ENCODE measurements around the gene CSPG4. TPM values are rescaled to one million over a fixed set of nuclear protein-coding genes. Genes with fewer than 3 reads are reported as not detected.

Gene CSPG4
- total and polyA plus RNA-seq, 9 of the 15 experiments (the other 6 are each of a cell fraction or from before 2014, with no cell fraction given) = under 0.01 to 0.07 (median 0.04) TPM; not detected in 5

GRCh38 chr15:75694241-75695182, 18.1 kb downstream of the CSPG4 start (continued):
- 0 out of 2 replicates have a peak, but pooled peaks have one; percentile 20 for TF ChIP-seq RBFOX2 (IDR thresholded peaks at IDR 0.05; ENCODE audit: low read depth, low read length)
- 0 out of 2 replicates have a peak, but pooled peaks have one; percentile 28 for TF ChIP-seq ZNF431 (CRISPR knock-in tag; IDR thresholded peaks at IDR 0.05)
- peak; percentile 14; the same call in 1 of the 2 replicates for TF ChIP-seq SMC3 (conservative IDR thresholded peaks at IDR 0.05; ENCODE audit: insufficient read depth, low read depth, low read length)
- TF ChIP-seq TRIM24 (IDR thresholded peaks at IDR 0.05) = peak; percentile 95 to 97
- TF ChIP-seq SFPQ (IDR thresholded peaks at IDR 0.05; ENCODE audit: low read depth, low read length) = no peak
- TF ChIP-seq SETDB1 (IDR thresholded peaks at IDR 0.05; ENCODE audit: low read length) = no peak
- TF ChIP-seq GATAD2B (IDR thresholded peaks at IDR 0.05; ENCODE audit: borderline replicate concordance) = peak; percentile 66; the same call in 1 of the 2 replicates
- peak; percentile 85; the same call in 1 of the 2 replicates for TF ChIP-seq NBN (IDR thresholded peaks at IDR 0.05; ENCODE audit: low read depth)
- TF ChIP-seq TCF3 (CRISPR knock-in tag; IDR thresholded peaks at IDR 0.05) = peak; percentile 93
- no peak for TF ChIP-seq RBM15 (IDR thresholded peaks at IDR 0.05; ENCODE audit: insufficient read depth, low read length)
- no peak for TF ChIP-seq SIRT6 (IDR thresholded peaks at IDR 0.05; ENCODE audit: low read depth, low read length)
- no peak for TF ChIP-seq PHB (CRISPR knock-in tag; IDR thresholded peaks at IDR 0.05)
- TF ChIP-seq ZNF511 (CRISPR knock-in tag; IDR thresholded peaks at IDR 0.05) = peak; percentile 41; the same call in 1 of the 2 replicates
- peak; percentile 89 for TF ChIP-seq DPF2 (IDR thresholded peaks at IDR 0.05)
- TF ChIP-seq TEAD4 (IDR thresholded peaks at IDR 0.05; ENCODE audit: low read length) = peak; percentile 89
- no peak for TF ChIP-seq TEAD4 (CRISPR knock-in tag; IDR thresholded peaks at IDR 0.05; ENCODE audit: borderline replicate concordance)
- TF ChIP-seq HDAC2 (IDR thresholded peaks at IDR 0.05) = peak; percentile 87; the same call in 1 of the 2 replicates
- peak; percentile 70; the same call in 1 of the 2 replicates for TF ChIP-seq C11orf30 (IDR thresholded peaks at IDR 0.05; ENCODE audit: low read depth)
- TF ChIP-seq SIN3B (IDR thresholded peaks at IDR 0.05; ENCODE audit: low read depth) = 0 out of 2 replicates have a peak, but pooled peaks have one; percentile 25
- TF ChIP-seq ID3 (CRISPR knock-in tag; IDR thresholded peaks at IDR 0.05) = no peak
- TF ChIP-seq ID3 (tag; IDR thresholded peaks at IDR 0.05) = peak; percentile 84
- peak; percentile 10 for TF ChIP-seq CCNT2 (IDR thresholded peaks at IDR 0.05; ENCODE audit: borderline replicate concordance, extremely low read depth, insufficient read length, low read depth, low read length)
- TF ChIP-seq POLR3G (IDR thresholded peaks at IDR 0.05; ENCODE audit: extremely low read depth, insufficient read length, insufficient replicate concordance) = no peak
- TF ChIP-seq NEUROD1 (IDR thresholded peaks at IDR 0.05; ENCODE audit: borderline replicate concordance, low read depth, low read length, partially characterized antibody) = peak; percentile 11
